WTC11 (cell line): ENCODE results near the gene TOX2.

Experiments
- ATF2 ChIP-seq: sonication (generic); formaldehyde crosslinking; IDR thresholded peaks from 2 replicates; pipeline ENCODE4 v1.8.1; 2022; ENCODE audit warnings: low read depth, missing genetic modification reagents, borderline replicate concordance
- CTCF ChIP-seq: fragments of 200-600 bp; IDR thresholded peaks from 2 replicates; pipeline ENCODE4 v1.8.0; 2022; ENCODE audit warnings: antibody characterized with exemption
- FOXJ3 ChIP-seq: sonication (generic); formaldehyde crosslinking; IDR thresholded peaks from 2 replicates; pipeline ENCODE4 v1.9.0; 2021; ENCODE audit warnings: missing genetic modification reagents, mild to moderate bottlenecking, borderline replicate concordance
- NR1H2 ChIP-seq: sonication (generic); formaldehyde crosslinking; IDR thresholded peaks from 2 replicates; pipeline ENCODE4 v1.9.0; 2021; ENCODE audit warnings: mild to moderate bottlenecking, moderate library complexity, missing genetic modification reagents
- TEAD1 ChIP-seq: sonication (generic); formaldehyde crosslinking; IDR thresholded peaks from 2 replicates; pipeline ENCODE4 v1.8.0; 2022; ENCODE audit warnings: mild to moderate bottlenecking, missing genetic modification reagents
- TEAD4 ChIP-seq: sonication (generic); formaldehyde crosslinking; IDR thresholded peaks from 2 replicates; pipeline ENCODE4 v1.8.0; 2022; ENCODE audit warnings: mild to moderate bottlenecking, missing genetic modification reagents

- TF ChIP-seq TEAD4 (no peak), CTCF (no peak), ATF2 (CRISPR knock-in tag) (no peak), NR1H2 (no peak), TEAD1 (CRISPR knock-in tag) (no peak), FOXJ3 (CRISPR knock-in tag) (no peak)
Measured at GRCh38 chr20:43920797-43921196, 6.1 kb downstream of the TOX2 start.
